HepG2 (cell line): Measurements from ENCODE around the gene GKN1. TPM values are rescaled to one million over a fixed set of nuclear protein-coding genes. Genes with fewer than 3 reads are reported as not detected.

Experiments used
- ATAC-seq: fragments of 200-7000 bp; cut with Tn5 transposase; 3 replicates; pipeline ENCODE4 v1.9.1; 2020; ENCODE audit warnings: mild to moderate bottlenecking, moderate library complexity
- BruUV-seq: library from RNA; stranded (reverse); fragments of 400-500 nt; replicated peaks from 2 replicates; lab custom pipeline; 2021; lab: Mats Ljungman, UMichigan
- CTCF ChIA-PET: fragments of 300-600 bp; formaldehyde crosslinking; extraction: SDS; loops from one replicate; lab custom pipeline; 2021; ENCODE audit warnings: low total read pairs, inconsistent platforms, low intra/inter-chr PET ratio; lab: Yijun Ruan, JAX
- POLR2A ChIA-PET: fragments of 350-600 bp; sonication (Branson Sonifier 250); formaldehyde crosslinking; loops from one replicate; lab custom pipeline; 2020; ENCODE audit warnings: antibody characterized with exemption, inconsistent platforms; lab: Yijun Ruan, JAX
- DNase-seq: peaks from one replicate; pipeline ENCODE4 v3.0.0-alpha.2; 2015; ENCODE audit warnings: low spot score
- FAIRE-seq: peaks from 3 replicates; lab custom pipeline; 2011; peaks lifted over from hg19 to GRCh38; lab: Jason Lieb, UNC
- H2AFZ ChIP-seq: one replicate; pipeline ENCODE4 v1.6.1; 2011; ENCODE audit warnings: low read length, inconsistent platforms
- H3K27ac ChIP-seq: fragments of 300-600 bp; 3 replicates; pipeline ENCODE4 v1.8.0; 2011; ENCODE audit warnings: mixed run types, mild to moderate bottlenecking, mixed read lengths, low read length, inconsistent platforms; ENCODE audit not compliant: insufficient read depth; ENCODE audit errors: extremely low read length
- H3K27me3 ChIP-seq, 2 experiments: fragments of 200-600 bp in 1 of 2; 2 replicates in 1 of 2; 3 replicates in 1 of 2; pipeline versions ENCODE4 v1.6.0 to v1.8.0; 2011; ENCODE audit warnings: low read length in 2 of 2, mild to moderate bottlenecking in 2 of 2, moderate library complexity in 2 of 2, inconsistent platforms in 1 of 2; ENCODE audit not compliant: insufficient read depth in 2 of 2, control insufficient read depth in 1 of 2
- H3K36me3 ChIP-seq, 2 experiments: fragments of 200-600 bp in 1 of 2; replicated peaks in 1 of 2; 2 replicates in 1 of 2; 3 replicates in 1 of 2; pipeline versions ENCODE4 v1.5.1 to v1.8.0; 2011; ENCODE audit warnings: low read length in 2 of 2, inconsistent platforms in 1 of 2; ENCODE audit not compliant: insufficient read depth in 2 of 2, control insufficient read depth in 1 of 2
- H3K4me1 ChIP-seq: 2 replicates; pipeline ENCODE4 v1.5.1; 2012; ENCODE audit warnings: low read length, inconsistent platforms; ENCODE audit not compliant: insufficient read depth
- H3K4me2 ChIP-seq: 2 replicates; pipeline ENCODE4 v1.6.0; 2011; ENCODE audit warnings: low read depth, low read length, inconsistent platforms
- H3K4me3 ChIP-seq, 3 experiments: fragments of 200-600 bp in 1 of 3; sonication (generic), shearing (Covaris generic) in 1 of 3; replicated peaks in 1 of 3; 2 replicates each; pipeline ENCODE4 v1.5.1; 2011 to 2016; ENCODE audit warnings: low read length in 3 of 3, inconsistent platforms in 2 of 3, low read depth in 2 of 3, mild to moderate bottlenecking in 2 of 3, control low read depth in 1 of 3, mixed read lengths in 1 of 3; ENCODE audit not compliant: insufficient read depth in 1 of 3
- H3K79me2 ChIP-seq: one replicate; pipeline ENCODE4 v1.6.1; 2011; ENCODE audit warnings: low read length, inconsistent platforms; ENCODE audit not compliant: insufficient read depth
- H3K9ac ChIP-seq: 2 replicates; pipeline ENCODE4 v1.6.0; 2011; ENCODE audit warnings: mild to moderate bottlenecking, low read depth, low read length, inconsistent platforms; ENCODE audit not compliant: insufficient read depth
- H3K9me3 ChIP-seq: 2 replicates; pipeline ENCODE4 v1.5.1; 2012; ENCODE audit warnings: mild to moderate bottlenecking, low read length
- H4K20me1 ChIP-seq: 2 replicates; pipeline ENCODE4 v1.6.0; 2011; ENCODE audit warnings: inconsistent platforms, mild to moderate bottlenecking, low read length, moderate library complexity; ENCODE audit not compliant: insufficient read depth
- BCLAF1 ChIP-seq: fragments of 450-650 bp; IDR thresholded peaks from 2 replicates; pipeline ENCODE4 v1.6.1; 2017; ENCODE audit warnings: mild to moderate bottlenecking
- FOXA3 ChIP-seq: IDR thresholded peaks from 2 replicates; pipeline ENCODE4 v1.6.1; 2016; ENCODE audit warnings: missing genetic modification reagents, missing compliant biosample characterization
- HMG20A ChIP-seq: IDR thresholded peaks from 2 replicates; pipeline ENCODE4 v1.6.1; 2016; ENCODE audit warnings: borderline replicate concordance
- MIXL1 ChIP-seq: IDR thresholded peaks from 2 replicates; pipeline ENCODE4 v1.6.1; 2016
- RBAK ChIP-seq: sonication (generic); formaldehyde crosslinking; IDR thresholded peaks from 2 replicates; pipeline ENCODE4 v1.5.1; 2020; ENCODE audit warnings: mild to moderate bottlenecking, missing genetic modification reagents
- SMARCC2 ChIP-seq: fragments of 450-650 bp; IDR thresholded peaks from 2 replicates; pipeline ENCODE4 v1.6.1; 2017; ENCODE audit warnings: antibody characterized with exemption, mild to moderate bottlenecking
- XRCC5 ChIP-seq: fragments of 200-400 bp; formaldehyde crosslinking; optimal IDR thresholded peaks from 2 replicates; pipeline ENCODE3; 2017; ENCODE audit warnings: mild to moderate bottlenecking, low read length
- ZBTB10 ChIP-seq: sonication (generic); formaldehyde crosslinking; IDR thresholded peaks from 2 replicates; pipeline ENCODE4 v1.4.0; 2020; ENCODE audit warnings: missing genetic modification reagents, borderline replicate concordance
- ZNF33A ChIP-seq: sonication (generic); formaldehyde crosslinking; IDR thresholded peaks from 2 replicates; pipeline ENCODE4 v1.5.1; 2020; ENCODE audit warnings: missing genetic modification reagents, mild to moderate bottlenecking, moderate library complexity, borderline replicate concordance
- ZNF580 ChIP-seq: IDR thresholded peaks from 2 replicates; pipeline ENCODE4 v1.6.1; 2016; ENCODE audit warnings: low read depth, borderline replicate concordance
- ZNF670 ChIP-seq: sonication (generic); formaldehyde crosslinking; IDR thresholded peaks from 2 replicates; pipeline ENCODE4 v1.8.0; 2022; ENCODE audit warnings: mild to moderate bottlenecking, missing genetic modification reagents, borderline replicate concordance
- WGBS: methylation state at CpG from one replicate; pipeline ENCODE4 v1.1.6; 2017; ENCODE audit warnings: low lambda C conversion rate; 5-methylcytosine and 5-hydroxymethylcytosine counted together
- in situ Hi-C: cut with HindIII; loops from 2 replicates; pipeline ENCODE4 v1.10.0; 2017; ENCODE audit warnings: low pct_unique_long_range_greater_than_20kb; ENCODE audit not compliant: extremely low pct_ligation_motif_present
- intact Hi-C: fragments of 100-400 bp; cut with micrococcal nuclease; formaldehyde crosslinking; loops from one replicate; pipeline ENCODE4 v1.10.0; 2022; ENCODE audit not compliant: unreplicated experiment
- polyA plus RNA-seq, 8 experiments: library from polyadenylated mRNA; depleted of rRNA in 3 of 8; stranded (reverse) in 7 of 8; unstranded in 1 of 8; fragments of >200 nt; fragmentation: Illumina TruSeq in 4 of 8; extraction: Trizol in 4 of 8; gene quantifications; 2 replicates each; pipeline versions ENCODE4 v1.2.1 to v1.2.3, GENCODE V29; 2011 to 2016; ENCODE audit warnings: low read depth in 4 of 8, missing spikeins in 1 of 8, mixed read lengths in 1 of 8; ENCODE audit not compliant: insufficient read depth in 1 of 8
- total RNA-seq, 5 experiments: library from RNA; depleted of rRNA; stranded (reverse); fragments of >200 nt; fragmentation: Illumina TruSeq; extraction: Trizol; gene quantifications; 2 replicates each; pipeline ENCODE4 v1.2.3, GENCODE V29; 2016; ENCODE audit warnings: low read depth in 1 of 5

Gene GKN1
- total and polyA plus RNA-seq, 2 of the 13 experiments (the other 11 are each of a cell fraction or from before 2014, with no cell fraction given): not detected

GRCh38 chr2:68925295-68925896 is 49.0 kb upstream of the GKN1 start (continued):
- TF ChIP-seq BCLAF1 (no peak), RBAK (CRISPR knock-in tag) (no peak), ZNF580 (CRISPR knock-in tag) (no peak), HMG20A (no peak), XRCC5 (peak; percentile 73), SMARCC2 (no peak)

GRCh38 chr2:68926796-68927195 is 47.6 kb upstream of the GKN1 start:
- ChIA-PET POLR2A (no interaction called here), CTCF (no interaction called here)
- H3K4me2 ChIP-seq: no peak overlapping the region
- no peaks in the 10 kb centered on the region for H3K4me1 ChIP-seq
- H2AFZ ChIP-seq: no peak overlapping the region
- H3K79me2 ChIP-seq: no peaks in the 10 kb centered on the region
- in situ Hi-C loops (loop anchor here (10.0 kb wide), 1 partner anchor 462 kb away; the partner anchor contains the start of genes APLF and FBXO48), intact Hi-C loops (loop anchor here (5.0 kb wide), 1 partner anchor 464 kb away; no protein-coding TSS in a partner anchor)
- no peak overlapping the region for H3K27ac ChIP-seq
- H3K9me3 ChIP-seq: no peaks in the 10 kb centered on the region
- no peaks in the 10 kb centered on the region for H3K36me3 ChIP-seq
- ATAC-seq (no peak), FAIRE-seq (no peak), DNase-seq (no peak)
- no peak overlapping the region for H3K9ac ChIP-seq
- WGBS: 3% methylated on average over 4 of the region's 4 CpGs
- no peak overlapping the region for H3K4me3 ChIP-seq
- TF ChIP-seq ZBTB10 (CRISPR knock-in tag): no peak
- no peak for TF ChIP-seq ZNF33A (CRISPR knock-in tag)
- TF ChIP-seq MIXL1 (CRISPR knock-in tag): no peak
- no peak for TF ChIP-seq FOXA3 (CRISPR knock-in tag)
- TF ChIP-seq ZNF670 (CRISPR knock-in tag): no peak
- no peaks in the 10 kb centered on the region for H4K20me1 ChIP-seq
- peaks cover 0 to 35% of the 10 kb centered on the region in 2 experiments; a peak in 4 of 5 replicates for H3K27me3 ChIP-seq
- no TSS peak for BruUV-seq
